GM12872 (cell line): ENCODE results near the gene PRR5.

Source experiments
- CTCF ChIP-seq: IDR thresholded peaks from 3 replicates; pipeline ENCODE4 v1.5.1; 2011; ENCODE audit warnings: low read depth, mild to moderate bottlenecking, low read length, moderate library complexity; ENCODE audit not compliant: insufficient read depth

The PRR5 gene

GRCh38 chr22:44718418-44718817 lies 16.4 kb downstream of the PRR5 start:
- TF ChIP-seq CTCF = no peak

DNA sequence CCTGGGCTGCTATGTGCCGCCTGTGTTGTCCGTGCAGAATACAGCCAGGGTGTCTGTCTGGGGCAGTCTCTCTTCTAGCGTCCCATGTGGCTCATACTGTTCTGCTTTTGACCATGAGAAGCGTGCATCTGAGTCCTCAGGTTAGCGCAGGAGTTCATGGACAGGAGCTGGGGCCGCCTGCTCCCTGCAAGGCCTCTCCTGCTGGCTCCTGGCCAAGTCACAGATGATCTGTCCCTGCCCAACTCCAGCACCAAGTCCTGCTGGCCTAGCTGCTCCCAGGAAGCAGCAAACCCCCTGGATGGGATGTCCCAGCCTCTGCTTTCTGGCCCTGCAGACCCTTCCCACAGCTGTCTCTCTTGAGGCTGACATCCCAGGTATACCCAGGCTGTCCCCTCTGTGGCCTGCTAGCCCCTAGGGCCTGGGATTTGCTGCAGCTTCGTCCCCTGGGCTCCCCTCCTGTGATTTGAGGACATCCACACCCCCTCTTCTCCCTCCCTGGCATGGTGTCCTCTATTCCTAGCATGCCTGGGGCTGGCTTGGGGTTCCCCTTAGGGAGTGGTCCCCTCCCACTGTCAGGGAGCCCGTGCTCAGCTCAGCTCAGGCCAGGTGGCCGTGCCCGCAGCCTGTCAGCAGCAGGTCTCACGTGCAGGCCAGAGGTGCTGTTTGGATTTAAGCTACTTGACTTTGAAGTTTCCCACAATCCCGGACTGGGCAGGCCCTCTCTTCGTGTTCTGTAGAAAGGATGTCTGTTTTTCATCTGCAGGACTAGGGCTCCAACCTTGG lies 17.8 kb downstream of the PRR5 start:
- TF ChIP-seq CTCF = no peak

- no peak for TF ChIP-seq CTCF
These were observed 19.2 kb downstream of the PRR5 start for GRCh38 chr22:44721213-44721612.

DNA sequence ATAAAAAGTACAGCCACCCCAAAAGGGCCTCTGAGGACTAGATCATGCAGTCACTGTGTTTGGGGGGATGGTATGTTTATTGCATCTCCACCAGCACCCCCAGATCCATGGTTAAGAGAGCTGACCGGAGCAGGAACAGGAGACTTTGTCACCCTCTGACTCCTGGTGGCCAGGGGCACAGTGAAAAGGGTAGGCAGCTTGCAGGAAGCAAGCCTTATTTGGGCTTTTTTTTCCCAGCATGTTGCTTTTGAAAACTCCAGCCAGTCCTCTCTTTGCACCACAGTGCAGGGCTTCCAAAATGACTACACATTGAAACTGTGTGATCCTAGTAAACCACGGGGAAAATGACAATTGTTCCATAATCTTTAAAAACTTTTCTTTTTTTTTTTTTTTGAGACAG lies 20.6 kb downstream of the PRR5 start:
- no peak for TF ChIP-seq CTCF

GRCh38 chr22:44723801-44724200 lies 21.8 kb downstream of the PRR5 start:
- TF ChIP-seq CTCF = no peak

GRCh38 chr22:44724416-44724815 lies 22.4 kb downstream of the PRR5 start:
- no peak for TF ChIP-seq CTCF

DNA sequence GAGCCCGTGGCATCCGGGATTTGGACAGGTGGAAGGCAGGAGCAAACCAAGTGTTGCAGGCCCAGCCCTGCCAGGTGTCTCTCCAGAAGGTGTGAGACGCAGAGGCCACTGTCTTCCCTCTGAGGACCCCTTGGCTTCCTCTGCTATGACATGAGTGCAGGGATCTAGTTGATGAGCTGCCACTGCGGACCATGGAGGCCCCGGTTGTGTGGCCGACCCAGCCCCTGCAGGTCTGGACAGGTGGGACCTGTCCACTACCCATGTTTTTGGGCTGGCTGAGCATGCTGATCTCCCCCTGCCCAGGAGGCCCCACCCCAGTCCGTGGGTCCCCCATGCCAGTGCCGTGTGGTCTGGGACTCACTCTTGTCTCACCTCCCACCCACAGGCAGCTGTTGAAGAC lies 22.9 kb downstream of the PRR5 start:
- TF ChIP-seq CTCF = no peak
